ENCODE data around the gene APP. TPM values are rescaled to one million over a fixed set of nuclear protein-coding genes. Genes with fewer than 3 reads are reported as not detected.

Gene APP
- total RNA-seq, 1 experiment from 2014 or later, result 560 TPM

DNA sequence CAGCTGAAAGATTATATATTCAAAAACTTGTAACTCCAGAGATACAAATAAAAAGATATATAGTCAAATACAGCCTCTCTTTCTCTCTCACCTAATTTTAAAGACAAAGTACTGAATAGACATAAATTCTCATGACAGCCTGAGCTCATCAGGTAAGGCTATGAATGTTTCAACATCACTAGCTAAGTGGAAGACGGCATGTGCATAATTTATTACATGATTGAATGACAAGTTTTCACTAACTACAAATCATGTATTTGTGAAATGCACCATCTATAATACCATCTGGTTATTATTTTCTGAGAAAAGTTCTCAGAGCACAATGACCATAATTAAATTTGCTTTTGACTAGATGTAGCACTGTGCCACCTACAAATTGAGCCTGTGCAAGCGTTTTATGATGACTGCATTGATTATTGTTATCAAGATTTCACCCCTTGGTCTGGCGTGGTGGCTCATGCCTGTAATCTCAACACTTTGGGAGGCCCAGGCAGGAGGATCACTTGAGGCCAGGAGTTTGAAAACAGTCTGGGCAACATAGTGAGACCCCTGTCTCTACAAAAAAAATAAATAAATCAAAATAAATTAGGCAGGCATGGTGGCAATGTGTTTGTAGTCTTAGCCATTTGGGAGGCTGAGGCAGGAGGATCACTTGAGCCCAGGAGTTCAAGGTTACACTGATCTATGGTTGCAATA, 128.2 kb downstream of the APP start:
- peaks cover 37% of the 10 kb centered on the region for H3K36me3 Mint-ChIP-seq
- POLR2A ChIA-PET, result no interaction called here
- CTCF ChIA-PET, result interaction anchor here (1.0 kb wide), 1 partner anchor 129 kb away, joined by 3 read pairs; no protein-coding TSS in a partner anchor
- no peaks in the 10 kb centered on the region for H3K27me3 Mint-ChIP-seq (ENCODE audit: low read depth)
- TF ChIP-seq RELA (CRISPR knock-in tag; IDR thresholded peaks at IDR 0.05; ENCODE audit: borderline replicate concordance) (no peak), ZNF121 (CRISPR knock-in tag; IDR thresholded peaks at IDR 0.05) (peak; percentile 67; the same call in 1 of the 2 replicates)
- H3K27ac Mint-ChIP-seq, result no peak overlapping the region; the same call in 1 of the 2 replicates
- H3K4me3 Mint-ChIP-seq, result no peak overlapping the region
- no peak for ATAC-seq
- DNase-seq (ENCODE audit: low spot score), result no peak
- H3K4me1 Mint-ChIP-seq, result peaks cover 49% of the 10 kb centered on the region
- H3K9me3 Mint-ChIP-seq, result peaks cover 10% of the 10 kb centered on the region

DNA sequence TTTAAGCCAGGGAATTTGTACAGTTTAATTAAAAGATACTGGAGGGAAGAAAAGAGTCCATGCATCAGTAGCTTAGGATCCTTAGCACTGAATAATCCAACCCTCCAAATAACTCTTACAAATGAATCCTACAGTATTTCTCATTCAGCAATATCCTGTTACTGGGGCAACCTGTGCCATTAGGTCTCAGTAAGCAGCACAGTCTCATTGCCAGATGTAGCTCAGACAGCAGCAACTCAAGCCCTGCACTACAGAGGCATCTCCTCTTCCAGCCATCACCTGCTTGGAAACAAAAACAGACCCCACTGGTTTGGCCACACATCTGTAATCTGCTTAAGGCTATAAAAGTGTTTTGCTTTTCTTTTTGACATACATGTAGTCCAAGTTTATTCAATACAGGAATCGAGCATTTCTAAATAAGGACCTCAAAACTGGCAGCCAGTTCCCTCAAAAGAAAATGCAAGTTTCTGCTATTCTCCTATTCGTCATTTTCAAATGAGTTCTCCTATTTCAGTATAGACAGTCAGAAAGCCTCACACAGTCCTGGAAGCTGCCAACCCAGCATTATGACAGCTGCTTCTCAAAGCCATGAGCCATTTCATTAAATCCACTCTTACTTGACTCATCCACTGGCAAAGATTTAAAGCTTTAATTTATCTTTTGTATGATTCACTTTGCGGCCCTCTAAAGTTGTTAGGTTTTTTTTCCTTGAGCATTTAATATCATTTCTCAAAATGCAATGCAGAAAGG, 129.0 kb downstream of the APP start:
- no peak for DNase-seq (ENCODE audit: low spot score)
- ATAC-seq, result peak; percentile 56; the same call in 1 of the 2 replicates
- CTCF ChIA-PET, result interaction anchor here (1.0 kb wide), 1 partner anchor 129 kb away, joined by 3 read pairs; no protein-coding TSS in a partner anchor

DNA sequence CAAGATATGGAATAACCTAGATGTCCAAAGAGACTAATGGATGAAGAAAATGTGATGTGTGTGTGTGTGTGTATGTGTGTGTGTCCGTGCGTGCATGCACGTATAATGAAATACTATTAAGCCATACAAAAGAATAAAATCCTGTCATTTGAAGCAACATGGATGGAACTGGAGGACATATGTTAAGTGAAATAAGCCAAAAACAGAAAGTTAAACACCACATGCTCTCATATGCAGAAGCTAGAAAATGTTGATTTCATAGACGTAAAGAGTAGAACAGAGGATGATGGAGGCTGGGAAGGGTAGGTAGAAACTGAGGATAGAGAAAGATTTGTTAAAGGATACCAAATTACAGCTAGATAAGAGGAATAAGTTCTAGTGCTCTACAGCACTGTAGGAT, 133.7 kb downstream of the APP start:
- DNase-seq (ENCODE audit: low spot score) (no peak), ATAC-seq (no peak)
- CTCF ChIA-PET, result no interaction called here
- Mint-ChIP-seq H3K27ac (no peak overlapping the region), H3K27me3 (ENCODE audit: low read depth) (no peaks in the 10 kb centered on the region), H3K4me3 (no peak overlapping the region), H3K9me3 (no peaks in the 10 kb centered on the region), H3K4me1 (peaks cover 71% of the 10 kb centered on the region), H3K36me3 (peaks cover 17% of the 10 kb centered on the region)
- POLR2A ChIA-PET, result no interaction called here
- TF ChIP-seq, protein P1, sequence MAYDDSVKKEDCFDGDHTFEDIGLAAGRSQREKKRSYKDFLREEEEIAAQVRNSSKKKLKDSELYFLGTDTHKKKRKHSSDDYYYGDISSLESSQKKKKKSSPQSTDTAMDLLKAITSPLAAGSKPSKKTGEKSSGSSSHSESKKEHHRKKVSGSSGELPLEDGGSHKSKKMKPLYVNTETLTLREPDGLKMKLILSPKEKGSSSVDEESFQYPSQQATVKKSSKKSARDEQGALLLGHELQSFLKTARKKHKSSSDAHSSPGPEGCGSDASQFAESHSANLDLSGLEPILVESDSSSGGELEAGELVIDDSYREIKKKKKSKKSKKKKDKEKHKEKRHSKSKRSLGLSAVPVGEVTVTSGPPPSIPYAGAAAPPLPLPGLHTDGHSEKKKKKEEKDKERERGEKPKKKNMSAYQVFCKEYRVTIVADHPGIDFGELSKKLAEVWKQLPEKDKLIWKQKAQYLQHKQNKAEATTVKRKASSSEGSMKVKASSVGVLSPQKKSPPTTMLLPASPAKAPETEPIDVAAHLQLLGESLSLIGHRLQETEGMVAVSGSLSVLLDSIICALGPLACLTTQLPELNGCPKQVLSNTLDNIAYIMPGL (CRISPR knock-in tag; IDR thresholded peaks at IDR 0.05), result no peak
- TF ChIP-seq, protein P2, sequence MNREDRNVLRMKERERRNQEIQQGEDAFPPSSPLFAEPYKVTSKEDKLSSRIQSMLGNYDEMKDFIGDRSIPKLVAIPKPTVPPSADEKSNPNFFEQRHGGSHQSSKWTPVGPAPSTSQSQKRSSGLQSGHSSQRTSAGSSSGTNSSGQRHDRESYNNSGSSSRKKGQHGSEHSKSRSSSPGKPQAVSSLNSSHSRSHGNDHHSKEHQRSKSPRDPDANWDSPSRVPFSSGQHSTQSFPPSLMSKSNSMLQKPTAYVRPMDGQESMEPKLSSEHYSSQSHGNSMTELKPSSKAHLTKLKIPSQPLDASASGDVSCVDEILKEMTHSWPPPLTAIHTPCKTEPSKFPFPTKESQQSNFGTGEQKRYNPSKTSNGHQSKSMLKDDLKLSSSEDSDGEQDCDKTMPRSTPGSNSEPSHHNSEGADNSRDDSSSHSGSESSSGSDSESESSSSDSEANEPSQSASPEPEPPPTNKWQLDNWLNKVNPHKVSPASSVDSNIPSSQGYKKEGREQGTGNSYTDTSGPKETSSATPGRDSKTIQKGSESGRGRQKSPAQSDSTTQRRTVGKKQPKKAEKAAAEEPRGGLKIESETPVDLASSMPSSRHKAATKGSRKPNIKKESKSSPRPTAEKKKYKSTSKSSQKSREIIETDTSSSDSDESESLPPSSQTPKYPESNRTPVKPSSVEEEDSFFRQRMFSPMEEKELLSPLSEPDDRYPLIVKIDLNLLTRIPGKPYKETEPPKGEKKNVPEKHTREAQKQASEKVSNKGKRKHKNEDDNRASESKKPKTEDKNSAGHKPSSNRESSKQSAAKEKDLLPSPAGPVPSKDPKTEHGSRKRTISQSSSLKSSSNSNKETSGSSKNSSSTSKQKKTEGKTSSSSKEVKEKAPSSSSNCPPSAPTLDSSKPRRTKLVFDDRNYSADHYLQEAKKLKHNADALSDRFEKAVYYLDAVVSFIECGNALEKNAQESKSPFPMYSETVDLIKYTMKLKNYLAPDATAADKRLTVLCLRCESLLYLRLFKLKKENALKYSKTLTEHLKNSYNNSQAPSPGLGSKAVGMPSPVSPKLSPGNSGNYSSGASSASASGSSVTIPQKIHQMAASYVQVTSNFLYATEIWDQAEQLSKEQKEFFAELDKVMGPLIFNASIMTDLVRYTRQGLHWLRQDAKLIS (CRISPR knock-in tag; IDR thresholded peaks at IDR 0.05; ENCODE audit: borderline replicate concordance), result no peak
- no peak for TF ChIP-seq RELA (CRISPR knock-in tag; IDR thresholded peaks at IDR 0.05; ENCODE audit: borderline replicate concordance)
- TF ChIP-seq, protein P3, sequence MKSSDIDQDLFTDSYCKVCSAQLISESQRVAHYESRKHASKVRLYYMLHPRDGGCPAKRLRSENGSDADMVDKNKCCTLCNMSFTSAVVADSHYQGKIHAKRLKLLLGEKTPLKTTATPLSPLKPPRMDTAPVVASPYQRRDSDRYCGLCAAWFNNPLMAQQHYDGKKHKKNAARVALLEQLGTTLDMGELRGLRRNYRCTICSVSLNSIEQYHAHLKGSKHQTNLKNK (CRISPR knock-in tag; IDR thresholded peaks at IDR 0.05), result no peak

More for the DNA sequence above, 129.0 kb downstream of the APP start:
- Mint-ChIP-seq H3K4me1 (peaks cover 54% of the 10 kb centered on the region), H3K9me3 (peaks cover 9% of the 10 kb centered on the region), H3K36me3 (peaks cover 33% of the 10 kb centered on the region), H3K4me3 (no peak overlapping the region), H3K27me3 (ENCODE audit: low read depth) (no peaks in the 10 kb centered on the region), H3K27ac (peak overlapping the region; percentile 69)
- TF ChIP-seq, protein P4, sequence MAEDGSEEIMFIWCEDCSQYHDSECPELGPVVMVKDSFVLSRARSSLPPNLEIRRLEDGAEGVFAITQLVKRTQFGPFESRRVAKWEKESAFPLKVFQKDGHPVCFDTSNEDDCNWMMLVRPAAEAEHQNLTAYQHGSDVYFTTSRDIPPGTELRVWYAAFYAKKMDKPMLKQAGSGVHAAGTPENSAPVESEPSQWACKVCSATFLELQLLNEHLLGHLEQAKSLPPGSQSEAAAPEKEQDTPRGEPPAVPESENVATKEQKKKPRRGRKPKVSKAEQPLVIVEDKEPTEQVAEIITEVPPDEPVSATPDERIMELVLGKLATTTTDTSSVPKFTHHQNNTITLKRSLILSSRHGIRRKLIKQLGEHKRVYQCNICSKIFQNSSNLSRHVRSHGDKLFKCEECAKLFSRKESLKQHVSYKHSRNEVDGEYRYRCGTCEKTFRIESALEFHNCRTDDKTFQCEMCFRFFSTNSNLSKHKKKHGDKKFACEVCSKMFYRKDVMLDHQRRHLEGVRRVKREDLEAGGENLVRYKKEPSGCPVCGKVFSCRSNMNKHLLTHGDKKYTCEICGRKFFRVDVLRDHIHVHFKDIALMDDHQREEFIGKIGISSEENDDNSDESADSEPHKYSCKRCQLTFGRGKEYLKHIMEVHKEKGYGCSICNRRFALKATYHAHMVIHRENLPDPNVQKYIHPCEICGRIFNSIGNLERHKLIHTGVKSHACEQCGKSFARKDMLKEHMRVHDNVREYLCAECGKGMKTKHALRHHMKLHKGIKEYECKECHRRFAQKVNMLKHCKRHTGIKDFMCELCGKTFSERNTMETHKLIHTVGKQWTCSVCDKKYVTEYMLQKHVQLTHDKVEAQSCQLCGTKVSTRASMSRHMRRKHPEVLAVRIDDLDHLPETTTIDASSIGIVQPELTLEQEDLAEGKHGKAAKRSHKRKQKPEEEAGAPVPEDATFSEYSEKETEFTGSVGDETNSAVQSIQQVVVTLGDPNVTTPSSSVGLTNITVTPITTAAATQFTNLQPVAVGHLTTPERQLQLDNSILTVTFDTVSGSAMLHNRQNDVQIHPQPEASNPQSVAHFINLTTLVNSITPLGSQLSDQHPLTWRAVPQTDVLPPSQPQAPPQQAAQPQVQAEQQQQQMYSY (CRISPR knock-in tag; IDR thresholded peaks at IDR 0.05), result no peak
- TF ChIP-seq ZNF317 (CRISPR knock-in tag; IDR thresholded peaks at IDR 0.05; ENCODE audit: borderline replicate concordance, low read depth), result no peak
- no peak for TF ChIP-seq CREB1 (CRISPR knock-in tag; IDR thresholded peaks at IDR 0.05)
- POLR2A ChIA-PET, result no interaction called here
